ENCODE measurements around the gene COG2. TPM values are rescaled to one million over a fixed set of nuclear protein-coding genes. Genes with fewer than 3 reads are reported as not detected.
A peak's percentile ranks its signal among the peaks of the same experiment; 100 is the strongest.

The COG2 gene
- total RNA-seq, 1 experiment from 2014 or later: 32.6 TPM

DNA sequence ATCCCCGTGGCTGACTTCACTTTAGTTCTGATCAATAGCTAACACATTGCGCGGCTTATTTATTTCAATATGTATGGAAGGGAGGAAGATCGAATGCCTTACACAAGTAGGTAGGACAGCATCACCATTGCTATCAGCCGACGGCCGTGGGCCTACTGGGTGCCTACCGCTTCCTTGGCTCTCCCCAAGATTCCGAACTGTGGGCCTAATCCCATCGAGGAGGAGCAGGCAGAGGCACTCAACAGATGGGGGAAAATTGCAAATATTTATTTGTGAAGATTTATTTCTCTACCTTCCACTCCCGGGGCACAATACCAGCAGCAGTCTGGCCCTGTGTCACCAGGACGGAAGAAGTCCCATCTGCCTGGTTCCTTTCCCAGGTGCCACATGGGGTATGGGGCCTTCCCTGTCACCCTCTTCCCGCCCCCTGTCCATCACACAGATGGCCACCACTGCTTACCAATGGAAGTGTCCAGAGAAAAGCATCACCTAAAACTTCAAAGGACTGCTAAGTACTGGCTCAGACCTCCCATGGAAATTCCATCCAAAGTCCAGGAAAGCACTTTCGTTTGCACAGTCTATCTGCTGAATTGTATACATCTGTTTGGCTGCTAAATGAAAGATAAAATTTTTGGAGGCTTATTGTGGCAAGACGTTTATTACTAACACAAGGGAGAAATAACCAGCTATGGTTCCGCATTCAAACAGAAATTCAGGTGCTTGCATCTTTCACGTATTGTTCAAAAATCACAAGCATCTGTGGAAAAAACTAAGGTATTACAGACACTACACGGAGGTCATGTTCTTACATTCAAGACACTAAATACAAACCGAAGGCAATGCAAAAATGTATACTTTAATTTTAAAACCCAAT, 59.9 kb downstream of the COG2 start:
- no peak for DNase-seq (ENCODE audit: low spot score)

DNA sequence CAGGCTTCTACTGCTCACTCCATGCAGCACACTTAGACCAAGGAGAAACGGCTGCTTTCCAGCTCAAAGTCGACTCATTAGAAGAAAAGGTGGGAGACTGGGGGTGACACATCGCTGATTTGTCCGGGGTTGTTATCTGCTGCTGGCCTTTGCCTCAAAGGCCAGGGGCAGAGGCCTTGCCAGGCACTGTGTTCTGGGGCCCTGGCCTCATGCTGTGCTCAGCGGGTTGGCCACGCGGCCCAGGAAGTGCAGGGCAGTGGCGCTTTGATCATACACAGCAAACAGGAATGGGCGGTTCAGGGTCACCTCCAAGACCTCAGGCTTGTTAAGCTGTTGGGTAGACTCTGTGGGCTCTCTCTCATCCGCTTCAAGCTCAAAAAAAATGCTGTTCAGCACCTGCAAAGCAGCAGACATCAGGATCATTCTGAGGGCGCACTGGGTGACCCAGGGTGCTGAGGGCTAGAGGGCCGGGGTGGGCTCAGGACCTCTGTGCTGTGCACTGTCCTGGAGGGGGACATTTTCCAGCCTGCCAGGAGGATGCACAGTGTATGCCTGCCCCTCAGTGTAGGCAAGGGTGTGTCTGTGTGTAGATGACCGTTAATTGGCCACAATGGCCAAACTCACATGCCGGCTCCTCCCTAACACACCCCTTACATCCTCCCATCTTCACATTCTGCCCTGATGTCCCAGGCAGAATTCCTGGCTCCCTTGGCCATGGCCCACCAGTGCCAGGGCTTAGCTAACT, 60.8 kb downstream of the COG2 start:
- DNase-seq (ENCODE audit: low spot score): no peak

DNA sequence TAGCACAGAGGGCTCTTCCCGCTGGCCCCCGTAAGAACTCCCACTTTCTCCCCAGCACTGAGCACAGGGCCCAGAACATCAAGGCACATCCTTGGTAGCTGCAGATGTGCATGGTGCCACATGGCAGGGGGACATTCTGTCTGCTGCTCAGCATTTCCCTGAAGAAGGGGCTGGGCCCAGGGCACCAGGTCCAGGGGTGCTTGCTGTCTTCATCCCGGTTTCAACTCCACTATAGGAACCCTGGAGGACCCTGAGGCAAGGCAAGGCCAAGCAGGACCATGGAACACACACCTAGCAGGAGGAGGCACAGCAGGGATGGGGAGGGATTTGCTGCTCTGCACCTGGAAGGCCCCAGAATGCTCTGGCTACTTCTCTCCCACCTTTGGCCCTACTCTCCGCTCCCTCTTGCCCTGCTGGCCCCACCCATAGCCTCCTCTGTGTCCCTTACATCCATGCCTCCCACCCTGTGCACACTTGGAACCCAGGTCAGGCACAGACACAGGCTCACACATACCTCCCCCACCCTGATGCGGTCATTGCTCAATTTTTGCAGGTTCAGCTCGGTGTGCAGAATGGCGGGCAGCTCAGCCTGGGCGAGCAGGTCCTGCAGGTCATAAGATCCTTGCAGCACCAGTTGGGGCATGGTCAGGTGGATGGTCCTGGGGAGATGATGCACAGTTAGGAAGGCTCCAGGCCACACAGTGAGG, 61.6 kb downstream of the COG2 start:
- DNase-seq (ENCODE audit: low spot score): no peak

DNA sequence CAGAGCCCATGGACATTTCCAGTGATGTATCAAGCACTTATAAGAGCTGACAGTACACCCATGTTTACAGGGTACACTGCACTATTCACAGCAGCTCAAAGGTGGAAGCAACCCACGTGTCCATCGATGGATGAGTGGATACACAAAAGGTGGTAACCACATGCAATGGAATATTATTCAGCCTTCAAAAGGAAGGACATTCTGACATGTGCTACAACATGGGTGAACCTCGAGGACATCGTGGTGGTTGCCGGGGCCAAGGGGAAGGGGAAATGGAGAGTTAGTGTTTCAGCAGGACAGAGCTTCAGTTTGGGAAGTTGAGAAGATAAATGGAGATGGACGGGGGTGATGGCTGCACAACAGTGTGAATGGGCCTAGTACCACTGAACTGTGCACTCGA, 62.5 kb downstream of the COG2 start:
- no peak for DNase-seq (ENCODE audit: low spot score)

DNA sequence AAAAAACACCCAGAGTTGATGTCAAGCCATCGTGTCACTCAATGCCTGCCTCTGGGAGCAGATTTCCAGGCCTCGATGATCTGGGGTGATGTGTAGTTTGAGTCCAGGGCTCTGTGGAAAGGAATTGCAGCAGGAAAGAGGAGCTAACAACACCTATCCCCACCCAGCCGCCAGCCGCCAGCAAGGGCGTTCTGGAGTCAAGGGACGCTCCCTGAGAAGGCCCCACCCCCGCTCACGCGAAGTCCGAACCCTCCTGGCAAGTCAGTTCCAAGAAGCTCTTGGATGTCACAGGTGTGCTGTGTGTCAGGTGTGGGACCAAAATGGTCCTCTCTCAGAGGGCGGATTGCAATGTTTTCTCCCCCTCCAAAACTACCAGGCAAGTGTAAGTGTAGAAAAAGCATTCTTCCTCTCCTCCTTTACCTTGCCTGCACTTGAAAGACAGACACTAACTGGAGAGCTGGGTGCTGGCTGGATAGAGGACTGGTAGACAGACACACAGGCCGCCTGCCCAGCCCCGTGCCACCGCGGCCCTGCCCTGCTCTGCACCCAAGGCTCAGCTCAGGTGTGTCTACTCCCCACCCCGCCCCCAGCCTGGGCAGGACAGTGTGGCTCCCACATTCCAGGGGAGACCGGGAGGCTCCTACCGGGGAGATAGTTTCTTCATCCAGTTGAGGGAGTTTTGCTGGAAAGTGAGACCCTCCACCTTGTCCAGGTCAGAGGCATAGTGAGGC, 63.2 kb downstream of the COG2 start:
- DNase-seq (ENCODE audit: low spot score): no peak

DNA sequence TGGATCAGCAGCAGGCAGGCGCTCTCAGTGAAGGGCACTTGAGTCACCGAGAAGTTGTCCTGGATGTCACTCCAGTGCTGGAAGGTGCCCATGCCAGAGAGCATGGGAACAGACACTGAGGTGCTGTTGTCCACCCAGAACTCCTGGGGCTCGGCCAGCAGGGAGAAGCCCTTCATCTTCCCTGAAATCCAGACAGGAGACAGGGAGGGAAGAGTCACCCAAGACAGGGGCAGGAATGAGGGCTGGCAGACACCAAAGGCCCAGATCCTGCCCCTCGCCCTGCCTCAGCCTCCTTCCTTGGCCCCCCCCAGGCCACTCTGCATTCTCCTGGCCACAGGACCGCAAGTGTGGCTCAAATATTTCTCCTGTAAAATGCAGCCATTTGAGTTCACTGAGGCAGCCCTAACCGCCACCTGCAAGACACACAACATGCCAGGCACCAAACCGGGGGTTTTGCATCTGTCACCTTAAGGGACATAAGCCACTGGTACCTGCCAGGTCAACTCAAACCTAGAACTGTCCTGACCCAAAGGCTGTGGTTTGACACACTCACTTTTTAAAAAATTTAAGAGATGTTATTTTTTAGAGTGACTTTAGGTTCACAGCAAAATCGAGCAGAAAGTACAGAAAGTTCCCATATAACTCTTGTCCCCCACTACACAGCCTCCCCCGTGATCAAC, 63.9 kb downstream of the COG2 start:
- no peak for DNase-seq (ENCODE audit: low spot score)

DNA sequence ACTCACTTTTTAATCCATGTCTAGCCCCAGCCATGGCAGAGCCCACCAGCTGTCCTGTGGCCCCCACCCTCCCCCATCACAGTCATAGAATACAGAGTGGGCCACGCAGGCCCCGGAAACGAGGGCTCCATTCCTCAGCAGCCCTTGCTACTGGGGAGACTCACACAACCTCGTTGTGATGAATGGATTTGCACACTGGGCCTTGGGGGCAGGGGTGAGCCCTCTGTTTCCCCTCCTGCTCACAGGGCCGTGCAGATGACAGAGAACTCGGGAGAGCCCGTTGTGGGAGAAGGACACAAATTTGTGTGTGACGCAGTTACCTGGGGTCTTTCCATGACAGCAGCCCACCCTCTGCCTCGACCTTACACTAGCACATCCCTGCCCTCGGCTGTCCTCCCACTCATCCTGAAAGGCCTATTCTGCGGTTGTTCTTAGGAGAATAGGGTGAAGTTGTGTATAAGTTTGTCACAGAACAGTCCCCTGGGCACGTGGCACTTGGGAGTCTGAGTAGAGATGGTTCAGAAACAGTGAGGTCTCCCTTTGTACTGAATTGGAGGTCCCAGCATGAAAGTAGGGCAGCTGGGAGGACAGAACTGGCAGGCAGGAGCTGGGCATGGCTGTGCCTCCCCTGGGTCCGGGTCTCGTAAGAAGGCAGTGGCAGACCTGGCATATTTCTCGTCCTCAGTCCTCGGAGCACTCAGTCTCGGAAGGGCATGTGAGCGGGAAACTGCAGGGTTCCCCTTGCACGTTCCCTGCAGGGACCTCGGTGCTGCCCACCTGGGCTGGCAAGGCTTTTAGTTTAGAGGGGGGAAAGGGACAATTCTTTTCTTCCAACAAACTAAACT, 64.8 kb downstream of the COG2 start:
- no peak for DNase-seq (ENCODE audit: low spot score)

DNA sequence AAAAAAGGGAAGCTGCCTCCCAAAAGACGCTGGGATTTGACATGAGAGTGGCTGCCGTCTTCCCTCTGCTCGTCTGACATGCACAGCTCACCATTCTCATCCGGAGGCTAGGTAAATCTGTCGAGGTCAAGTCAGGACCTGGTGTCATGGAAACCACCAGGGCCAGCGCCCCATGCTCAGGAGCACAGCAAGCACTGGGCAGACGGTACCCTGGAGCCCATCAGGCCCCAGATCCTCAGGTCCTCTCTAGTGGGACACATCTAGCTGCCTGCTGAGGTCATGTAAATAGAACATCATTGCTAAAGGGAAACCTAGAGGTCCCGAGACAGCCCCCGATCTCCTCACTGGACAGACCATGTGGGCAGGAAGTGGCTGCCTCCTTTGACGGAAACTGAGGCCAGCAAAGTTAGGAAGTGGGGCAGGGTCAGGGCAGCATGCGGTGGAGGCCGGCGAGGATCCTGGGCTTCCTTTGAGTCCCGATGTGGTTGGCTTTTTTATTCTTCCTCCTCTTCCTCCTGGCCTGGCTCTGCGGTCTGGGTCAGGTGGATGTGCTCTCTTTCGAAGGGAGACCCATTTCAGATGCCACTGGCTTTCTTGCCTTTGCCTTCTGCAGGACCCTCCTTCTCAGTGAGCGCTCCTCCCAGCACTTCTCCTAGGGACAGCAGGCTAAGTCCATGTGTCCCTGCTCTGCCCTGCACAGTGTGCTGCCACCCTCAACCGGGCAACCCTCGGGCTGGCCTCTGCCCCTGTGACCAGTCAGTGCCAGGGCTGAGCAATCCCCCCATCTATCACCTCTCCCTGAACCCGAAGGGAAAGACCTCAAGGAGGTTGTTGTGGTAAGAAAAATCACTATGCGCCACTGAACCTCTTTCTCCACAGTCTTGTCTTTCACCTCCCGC, 65.7 kb downstream of the COG2 start:
- no peak for DNase-seq (ENCODE audit: low spot score)

DNA sequence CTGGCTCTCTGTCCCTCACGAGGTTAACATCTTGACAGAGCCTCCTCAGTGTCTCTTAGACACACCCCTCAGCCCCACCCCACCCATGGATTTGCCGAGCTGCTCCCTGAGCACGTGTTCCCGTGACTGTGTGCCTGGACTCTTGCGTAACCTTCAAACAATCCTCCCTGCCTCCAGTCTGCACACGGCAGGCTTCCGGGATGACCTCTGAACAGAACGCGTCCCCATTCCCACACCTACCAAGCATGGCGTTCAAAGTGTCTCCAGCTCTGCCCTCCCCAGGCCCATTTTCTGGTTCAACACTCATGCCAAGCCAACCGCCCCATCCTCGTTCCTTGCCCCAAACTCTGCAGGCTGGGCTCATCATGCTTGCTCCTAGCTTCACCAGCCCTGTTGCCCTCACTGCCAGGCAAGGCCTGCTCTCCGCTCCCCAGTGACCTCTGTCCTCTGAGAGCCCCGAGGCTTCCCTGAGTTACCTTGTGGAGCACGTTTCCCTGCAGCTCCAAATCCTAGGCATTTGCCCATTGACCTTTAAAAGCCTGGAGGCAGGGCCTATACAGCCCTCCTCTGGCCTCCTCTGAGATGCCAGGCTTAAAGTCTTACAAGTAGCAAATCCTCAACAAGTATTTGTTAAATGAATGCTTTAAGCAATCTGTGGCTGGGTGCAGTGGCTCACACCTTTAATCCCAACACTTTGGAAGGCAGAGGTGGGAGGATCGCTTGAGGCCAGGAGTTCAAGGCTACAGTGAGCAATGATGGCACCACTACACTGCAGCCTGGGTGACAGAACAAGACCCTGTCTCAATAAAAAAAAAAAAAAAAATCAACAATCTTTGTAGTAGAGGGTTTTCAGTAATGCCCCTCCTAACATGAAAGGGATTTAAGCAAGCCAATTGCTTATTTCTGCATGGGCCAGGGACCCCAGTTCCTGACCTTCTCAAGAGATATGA, 66.6 kb downstream of the COG2 start:
- DNase-seq (ENCODE audit: low spot score): peak; percentile 57

DNA sequence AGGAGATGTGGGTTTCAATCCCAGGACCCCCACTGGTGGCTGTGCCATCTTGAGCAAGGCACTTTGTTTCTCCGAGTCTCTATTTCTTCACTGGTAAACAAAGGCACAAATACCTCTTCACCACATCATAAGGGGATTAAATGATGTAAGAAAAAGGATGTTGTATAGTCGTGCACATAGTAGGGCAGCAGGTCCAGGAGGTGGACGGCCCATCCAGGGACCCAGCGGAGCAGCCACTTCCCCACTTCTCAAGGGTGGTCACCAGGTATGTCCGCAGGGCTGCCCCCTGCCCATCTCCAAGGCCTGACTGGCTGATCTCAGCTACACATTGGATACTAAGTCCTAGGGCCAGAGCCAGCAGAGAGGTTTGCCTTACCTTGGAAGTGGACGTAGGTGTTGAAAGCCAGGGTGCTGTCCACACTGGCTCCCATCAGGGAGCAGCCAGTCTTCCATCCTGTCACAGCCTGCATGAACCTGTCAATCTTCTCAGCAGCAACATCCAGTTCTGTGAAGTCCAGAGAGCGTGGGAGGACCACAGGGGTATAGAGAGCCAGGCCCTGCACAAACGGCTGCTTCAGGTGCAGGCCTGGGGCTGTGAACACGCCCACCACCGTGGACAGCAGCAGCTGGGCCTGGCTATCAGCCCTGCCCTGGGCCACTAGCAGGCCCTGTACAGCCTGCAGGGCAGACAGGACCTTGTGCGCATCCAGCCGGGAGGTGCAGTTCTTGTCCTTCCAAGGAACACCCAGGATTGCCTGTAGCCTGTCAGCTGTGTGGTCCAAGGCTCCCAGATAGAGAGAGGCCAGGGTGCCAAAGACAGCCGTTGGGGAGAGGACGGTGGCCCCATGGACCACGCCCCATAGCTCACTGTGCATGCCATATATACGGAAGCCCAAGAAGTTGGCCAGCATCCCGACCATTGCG, 67.6 kb downstream of the COG2 start:
- DNase-seq (ENCODE audit: low spot score): no peak

DNA sequence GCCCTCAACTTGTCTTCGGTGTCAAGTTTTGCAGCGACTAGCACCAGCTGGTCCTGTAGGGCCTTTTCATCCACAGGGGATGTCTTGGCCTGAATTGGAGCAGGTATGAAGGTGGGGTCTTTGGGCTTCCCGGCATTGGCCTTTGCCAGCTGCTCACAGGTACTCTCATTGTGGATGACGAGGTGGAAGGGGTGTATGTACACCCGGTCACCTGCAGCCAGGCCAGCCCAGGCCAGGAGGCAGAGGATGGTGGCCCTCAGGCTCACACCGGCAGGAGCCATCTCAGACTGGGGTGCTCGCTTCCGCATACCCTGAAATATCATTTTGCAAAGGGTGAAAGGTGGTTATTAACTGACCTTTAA, 68.2 kb downstream of the COG2 start:
- no peak for DNase-seq (ENCODE audit: low spot score)

DNA sequence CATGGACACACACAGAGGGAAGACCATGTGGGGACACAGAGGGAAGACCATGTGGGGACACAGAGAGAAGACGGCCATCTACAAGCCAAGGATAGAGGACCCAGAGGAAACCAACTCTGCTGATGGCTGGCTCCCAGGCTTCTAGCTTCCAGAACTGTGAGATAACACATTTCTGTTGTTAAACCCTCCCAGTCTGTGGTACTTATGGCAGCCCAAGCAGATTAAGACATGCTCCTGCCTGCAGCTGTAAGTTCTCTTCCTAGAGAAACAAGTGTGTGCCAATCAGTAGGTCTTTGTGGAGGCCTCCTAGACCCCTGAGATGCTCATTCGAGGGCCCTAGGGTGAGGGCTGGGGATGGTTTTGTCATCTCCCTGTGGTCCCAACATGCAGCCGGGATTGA, 69.0 kb downstream of the COG2 start:
- DNase-seq (ENCODE audit: low spot score): no peak

DNA sequence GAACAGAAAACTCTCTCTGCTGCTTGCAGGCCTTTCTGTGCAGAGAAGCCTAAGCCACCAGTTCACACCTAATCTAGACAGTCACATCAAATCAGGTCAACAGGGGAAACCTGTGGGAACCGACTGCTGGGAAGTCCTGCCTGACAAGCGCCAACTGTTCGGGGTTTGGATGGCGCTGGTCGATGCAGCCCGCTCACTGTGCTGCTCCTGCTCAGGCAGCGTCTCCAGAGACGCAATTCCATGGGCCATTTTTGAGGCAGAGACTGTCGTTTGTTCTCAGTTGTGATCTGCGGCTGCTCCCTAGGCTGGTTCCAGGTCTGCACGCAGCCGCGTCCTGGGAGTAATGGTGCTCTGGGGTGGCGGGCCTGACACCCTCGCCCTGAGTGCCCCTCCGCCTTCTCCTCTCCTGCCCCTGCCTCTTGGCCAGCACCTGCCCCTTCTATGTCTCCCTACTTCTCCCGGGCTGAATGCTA, 70.2 kb downstream of the COG2 start:
- DNase-seq (ENCODE audit: low spot score): no peak

DNA sequence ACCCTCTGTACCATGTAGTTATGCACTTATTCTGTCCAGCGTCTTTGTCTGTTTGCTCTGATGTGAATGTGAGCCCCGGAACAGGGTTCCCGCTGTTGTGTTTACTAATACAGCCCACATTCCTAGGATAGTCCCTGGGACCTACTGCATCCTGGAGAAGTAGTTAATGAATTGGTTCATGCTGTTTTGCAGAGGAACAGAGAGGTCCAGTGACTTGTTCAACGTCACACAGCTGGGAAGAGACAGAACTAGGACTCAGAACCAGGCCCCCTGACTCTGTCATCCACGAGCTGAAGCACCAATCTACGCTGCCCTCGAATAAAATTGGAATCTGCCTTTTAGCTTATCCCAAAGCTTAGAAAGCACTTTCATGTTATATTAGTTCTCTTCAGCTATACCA, 70.9 kb downstream of the COG2 start:
- DNase-seq (ENCODE audit: low spot score): no peak

DNA sequence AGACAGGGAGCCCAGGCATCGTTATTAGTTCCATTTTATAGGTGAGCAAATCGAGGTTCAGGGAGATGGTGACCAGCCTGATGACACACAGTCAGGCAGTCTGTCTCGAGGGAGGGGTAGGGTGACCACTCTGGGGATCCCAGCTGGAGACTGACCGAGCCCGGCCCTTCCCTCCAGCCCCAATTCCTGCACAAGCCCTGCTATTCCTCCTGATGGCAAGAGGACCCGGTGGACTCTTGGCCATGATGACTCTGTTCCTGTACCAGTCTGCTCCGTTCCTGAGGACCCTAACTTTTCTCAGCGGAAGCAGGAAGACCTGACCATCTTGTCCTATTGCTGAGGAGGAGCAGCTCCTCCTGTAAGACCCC, 71.2 kb downstream of the COG2 start:
- DNase-seq (ENCODE audit: low spot score): no peak

DNA sequence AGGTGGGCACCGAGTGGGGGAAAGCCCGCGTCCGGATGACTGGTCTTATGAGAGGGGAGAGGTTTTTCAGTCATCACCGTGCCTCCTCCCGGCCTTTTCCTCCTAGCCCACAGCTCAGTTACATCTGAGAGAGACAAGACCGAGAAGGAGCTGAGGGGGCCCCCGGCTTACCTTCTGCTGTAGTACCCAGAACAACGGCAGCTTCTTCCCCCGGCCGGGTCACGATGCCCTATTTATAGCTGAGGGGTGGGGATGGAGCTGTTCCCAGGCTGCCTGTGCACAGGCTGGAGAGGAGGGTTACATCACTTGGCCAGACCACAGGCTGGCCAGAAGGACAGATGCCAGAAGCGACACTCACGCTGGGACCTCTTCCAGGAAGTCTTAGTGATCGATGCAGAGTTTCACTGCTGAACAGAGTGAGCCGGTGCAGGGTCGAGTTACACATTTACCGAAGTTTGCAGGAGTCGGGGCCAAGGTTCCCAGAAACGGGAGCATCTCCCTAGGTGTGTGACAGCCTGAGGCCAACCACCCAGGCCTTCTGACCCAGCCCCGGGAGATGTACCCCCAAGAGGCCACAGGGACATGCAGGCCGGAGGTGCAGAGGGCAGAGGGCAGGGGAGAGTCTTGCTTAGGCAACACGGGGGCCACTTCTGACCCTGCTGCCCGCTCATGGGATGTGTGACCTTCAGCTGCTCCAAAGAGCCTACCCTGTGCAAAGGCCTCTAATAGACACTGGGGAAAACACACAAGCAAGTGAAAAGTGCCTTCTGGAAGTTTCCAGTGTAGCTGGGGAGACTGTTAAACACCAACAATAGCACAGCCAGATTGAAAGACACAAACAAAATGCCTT, 71.9 kb downstream of the COG2 start, which contains the start of gene AGT:
Gene AGT, minus strand, starts transcription at position 208 of the 850 bp plus-strand sequence. CDS start 3,299 bp downstream, outside the sequence.
- peak; percentile 78 for DNase-seq (ENCODE audit: low spot score)
